ENCODE results near the gene KLHL21. TPM values are rescaled to one million over a fixed set of nuclear protein-coding genes. Genes with fewer than 3 reads are reported as not detected.

Gene KLHL21
- total RNA-seq, 1 experiment from 2014 or later: 21.6 TPM

DNA sequence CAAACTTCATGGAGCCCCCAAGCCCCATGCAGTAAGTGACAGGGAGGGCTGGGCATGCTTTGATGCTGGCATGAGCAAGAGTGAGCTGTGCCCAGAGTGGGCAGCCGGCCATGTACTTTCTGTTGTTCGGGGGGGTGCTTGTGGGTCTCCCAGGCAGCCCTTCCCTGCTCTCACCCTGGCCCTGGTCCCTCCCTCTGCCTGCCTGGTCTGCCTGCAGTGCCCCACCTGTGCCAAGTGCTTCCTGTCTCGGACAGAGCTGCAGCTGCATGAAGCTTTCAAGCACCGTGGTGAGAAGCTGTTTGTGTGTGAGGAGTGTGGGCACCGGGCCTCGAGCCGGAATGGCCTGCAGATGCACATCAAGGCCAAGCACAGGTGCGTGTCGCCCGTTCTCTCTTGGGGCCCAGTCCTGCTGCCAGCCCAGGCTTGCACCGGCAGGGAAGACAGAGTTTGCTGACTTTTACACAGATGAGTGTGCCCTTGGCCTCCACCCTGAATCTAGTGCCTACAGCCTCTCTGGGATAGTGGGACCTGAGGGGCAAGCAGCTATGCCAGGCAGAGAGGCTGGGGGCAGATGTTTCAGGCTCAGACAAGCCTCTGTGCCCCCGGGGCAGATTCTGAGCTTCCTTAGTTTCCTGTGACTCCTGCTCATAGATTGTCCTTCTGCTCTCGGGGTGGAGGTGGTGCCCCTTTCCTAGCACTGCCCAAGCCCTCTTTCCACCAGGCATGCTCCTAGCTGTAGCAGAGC, 15.2 kb downstream of the KLHL21 start:
- no peak overlapping the region for H3K27ac Mint-ChIP-seq (ENCODE audit: unreplicated experiment)
- peaks cover 7% of the 10 kb centered on the region for H3K4me1 ChIP-seq
- H3K27me3 Mint-ChIP-seq (ENCODE audit: insufficient read depth, unreplicated experiment): no peaks in the 10 kb centered on the region
- H3K36me3 ChIP-seq (ENCODE audit: control insufficient read depth, insufficient read depth, low read length): peaks cover 2% of the 10 kb centered on the region; the same call in 1 of the 2 replicates
- intact Hi-C loops (cut with micrococcal nuclease; ENCODE audit: unreplicated experiment): no loop called here
- no peaks in the 10 kb centered on the region for H3K9me3 Mint-ChIP-seq (ENCODE audit: unreplicated experiment)
- ChIA-PET POLR2A (no interaction called here), CTCF (no interaction called here)
- peaks cover 14% of the 10 kb centered on the region for H3K36me3 Mint-ChIP-seq (ENCODE audit: insufficient read depth, unreplicated experiment)
- no peak overlapping the region for H3K4me3 ChIP-seq (ENCODE audit: low read depth, low read length)
- no peaks in the 10 kb centered on the region for H3K4me1 Mint-ChIP-seq (ENCODE audit: low read depth, unreplicated experiment)
- BruUV-seq (replicated peaks): no TSS peak
- no peak overlapping the region for H3K4me3 Mint-ChIP-seq (ENCODE audit: unreplicated experiment)
- TF ChIP-seq, protein P1, sequence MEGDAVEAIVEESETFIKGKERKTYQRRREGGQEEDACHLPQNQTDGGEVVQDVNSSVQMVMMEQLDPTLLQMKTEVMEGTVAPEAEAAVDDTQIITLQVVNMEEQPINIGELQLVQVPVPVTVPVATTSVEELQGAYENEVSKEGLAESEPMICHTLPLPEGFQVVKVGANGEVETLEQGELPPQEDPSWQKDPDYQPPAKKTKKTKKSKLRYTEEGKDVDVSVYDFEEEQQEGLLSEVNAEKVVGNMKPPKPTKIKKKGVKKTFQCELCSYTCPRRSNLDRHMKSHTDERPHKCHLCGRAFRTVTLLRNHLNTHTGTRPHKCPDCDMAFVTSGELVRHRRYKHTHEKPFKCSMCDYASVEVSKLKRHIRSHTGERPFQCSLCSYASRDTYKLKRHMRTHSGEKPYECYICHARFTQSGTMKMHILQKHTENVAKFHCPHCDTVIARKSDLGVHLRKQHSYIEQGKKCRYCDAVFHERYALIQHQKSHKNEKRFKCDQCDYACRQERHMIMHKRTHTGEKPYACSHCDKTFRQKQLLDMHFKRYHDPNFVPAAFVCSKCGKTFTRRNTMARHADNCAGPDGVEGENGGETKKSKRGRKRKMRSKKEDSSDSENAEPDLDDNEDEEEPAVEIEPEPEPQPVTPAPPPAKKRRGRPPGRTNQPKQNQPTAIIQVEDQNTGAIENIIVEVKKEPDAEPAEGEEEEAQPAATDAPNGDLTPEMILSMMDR (IDR thresholded peaks at IDR 0.05; ENCODE audit: insufficient read depth in 1 of 2, low read depth in 1 of 2, low read length in 1 of 2, severe bottlenecking in 1 of 2, unreplicated experiment in 1 of 2): no peak
- no peaks in the 10 kb centered on the region for H3K9me3 ChIP-seq
- no peaks in the 10 kb centered on the region for H3K27me3 ChIP-seq (replicated peaks; ENCODE audit: control insufficient read depth, insufficient read depth, low read length)
- no peak for DNase-seq

DNA sequence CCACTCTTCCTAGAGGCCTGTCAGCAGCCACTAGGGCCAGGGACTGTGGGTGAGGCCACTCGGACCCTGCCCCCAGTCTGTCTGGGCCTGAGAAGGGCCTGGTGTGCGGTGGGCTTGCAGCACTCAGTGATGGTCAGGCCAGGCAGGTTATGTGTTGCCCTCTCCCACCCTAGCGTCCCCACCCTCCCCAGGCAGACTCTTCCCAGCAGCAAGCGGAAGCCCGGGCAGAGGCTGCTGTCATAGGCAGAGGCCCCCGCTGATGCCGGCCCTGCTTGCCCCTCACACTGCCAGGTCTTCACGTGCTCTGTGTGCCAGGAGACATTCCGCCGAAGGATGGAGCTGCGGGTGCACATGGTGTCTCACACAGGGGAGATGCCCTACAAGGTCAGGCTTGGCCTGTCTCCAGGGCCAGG, 16.3 kb downstream of the KLHL21 start:
- no peak for DNase-seq
- H3K4me1 Mint-ChIP-seq (ENCODE audit: low read depth, unreplicated experiment): no peaks in the 10 kb centered on the region
- no peak overlapping the region for H3K4me3 Mint-ChIP-seq (ENCODE audit: unreplicated experiment)
- POLR2A ChIA-PET: no interaction called here
- no peak overlapping the region for H3K27ac Mint-ChIP-seq (ENCODE audit: unreplicated experiment)
- no peaks in the 10 kb centered on the region for H3K9me3 ChIP-seq
- no peaks in the 10 kb centered on the region for H3K9me3 Mint-ChIP-seq (ENCODE audit: unreplicated experiment)
- TF ChIP-seq, protein P1 (IDR thresholded peaks at IDR 0.05; ENCODE audit: insufficient read depth in 1 of 2, low read depth in 1 of 2, low read length in 1 of 2, severe bottlenecking in 1 of 2, unreplicated experiment in 1 of 2): no peak
- no TSS peak for BruUV-seq (replicated peaks)
- CTCF ChIA-PET: interaction anchor here (0.7 kb wide), 1 partner anchor 240 kb away, joined by 10 read pairs; no protein-coding TSS in a partner anchor
- H3K4me1 ChIP-seq: peaks cover 16% of the 10 kb centered on the region
- no peaks in the 10 kb centered on the region for H3K27me3 ChIP-seq (replicated peaks; ENCODE audit: control insufficient read depth, insufficient read depth, low read length)
- intact Hi-C loops (cut with micrococcal nuclease; ENCODE audit: unreplicated experiment): no loop called here
- H3K4me3 ChIP-seq (ENCODE audit: low read depth, low read length): no peak overlapping the region
- peaks cover 14% of the 10 kb centered on the region for H3K36me3 Mint-ChIP-seq (ENCODE audit: insufficient read depth, unreplicated experiment)
- peaks cover 2% of the 10 kb centered on the region; the same call in 1 of the 2 replicates for H3K36me3 ChIP-seq (ENCODE audit: control insufficient read depth, insufficient read depth, low read length)
- no peaks in the 10 kb centered on the region for H3K27me3 Mint-ChIP-seq (ENCODE audit: insufficient read depth, unreplicated experiment)

DNA sequence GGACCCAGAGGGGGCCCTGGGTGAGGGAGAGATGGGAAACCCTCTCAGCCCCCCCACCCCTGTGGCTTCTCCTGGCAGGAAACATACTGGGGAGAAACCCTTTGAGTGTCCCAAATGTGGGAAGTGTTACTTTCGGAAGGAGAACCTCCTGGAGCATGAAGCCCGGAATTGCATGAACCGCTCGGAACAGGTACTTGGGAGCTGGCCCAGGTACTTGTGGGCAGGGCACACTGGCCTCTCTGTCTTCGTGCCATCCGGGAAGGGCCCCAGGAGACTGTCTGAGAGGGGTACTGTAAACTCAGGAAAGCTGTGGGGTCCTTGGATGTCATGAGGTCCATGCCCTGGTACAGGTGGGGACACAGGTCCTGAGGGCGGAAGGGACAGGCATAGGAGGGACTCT, 16.8 kb downstream of the KLHL21 start:
- H3K36me3 Mint-ChIP-seq (ENCODE audit: insufficient read depth, unreplicated experiment): peaks cover 14% of the 10 kb centered on the region

More for the DNA sequence above, 16.8 kb downstream of the KLHL21 start:
- H3K4me3 Mint-ChIP-seq (ENCODE audit: unreplicated experiment): no peak overlapping the region
- H3K4me1 ChIP-seq: peaks cover 19% of the 10 kb centered on the region
- no peaks in the 10 kb centered on the region for H3K27me3 Mint-ChIP-seq (ENCODE audit: insufficient read depth, unreplicated experiment)
- no peaks in the 10 kb centered on the region for H3K9me3 ChIP-seq
- intact Hi-C loops (cut with micrococcal nuclease; ENCODE audit: unreplicated experiment): no loop called here
- TF ChIP-seq, protein P1 (IDR thresholded peaks at IDR 0.05; ENCODE audit: insufficient read depth in 1 of 2, low read depth in 1 of 2, low read length in 1 of 2, severe bottlenecking in 1 of 2, unreplicated experiment in 1 of 2): no peak
- no peaks in the 10 kb centered on the region for H3K27me3 ChIP-seq (replicated peaks; ENCODE audit: control insufficient read depth, insufficient read depth, low read length)
- no peak overlapping the region for H3K4me3 ChIP-seq (ENCODE audit: low read depth, low read length)
- ChIA-PET POLR2A (no interaction called here), CTCF (no interaction called here)
- DNase-seq: no peak
- no peak overlapping the region for H3K27ac Mint-ChIP-seq (ENCODE audit: unreplicated experiment)
- no peaks in the 10 kb centered on the region for H3K4me1 Mint-ChIP-seq (ENCODE audit: low read depth, unreplicated experiment)
- no peaks in the 10 kb centered on the region for H3K9me3 Mint-ChIP-seq (ENCODE audit: unreplicated experiment)
- peaks cover 2% of the 10 kb centered on the region; the same call in 1 of the 2 replicates for H3K36me3 ChIP-seq (ENCODE audit: control insufficient read depth, insufficient read depth, low read length)
- no TSS peak for BruUV-seq (replicated peaks)

All from Caco-2 (cell line).